ENCODE results near the gene CSTB. TPM values are rescaled to one million over a fixed set of nuclear protein-coding genes. Genes with fewer than 3 reads are reported as not detected.

The CSTB gene
- total and polyA plus RNA-seq, 8 donors, result 0.58 to 403 (median 25.5) TPM

DNA sequence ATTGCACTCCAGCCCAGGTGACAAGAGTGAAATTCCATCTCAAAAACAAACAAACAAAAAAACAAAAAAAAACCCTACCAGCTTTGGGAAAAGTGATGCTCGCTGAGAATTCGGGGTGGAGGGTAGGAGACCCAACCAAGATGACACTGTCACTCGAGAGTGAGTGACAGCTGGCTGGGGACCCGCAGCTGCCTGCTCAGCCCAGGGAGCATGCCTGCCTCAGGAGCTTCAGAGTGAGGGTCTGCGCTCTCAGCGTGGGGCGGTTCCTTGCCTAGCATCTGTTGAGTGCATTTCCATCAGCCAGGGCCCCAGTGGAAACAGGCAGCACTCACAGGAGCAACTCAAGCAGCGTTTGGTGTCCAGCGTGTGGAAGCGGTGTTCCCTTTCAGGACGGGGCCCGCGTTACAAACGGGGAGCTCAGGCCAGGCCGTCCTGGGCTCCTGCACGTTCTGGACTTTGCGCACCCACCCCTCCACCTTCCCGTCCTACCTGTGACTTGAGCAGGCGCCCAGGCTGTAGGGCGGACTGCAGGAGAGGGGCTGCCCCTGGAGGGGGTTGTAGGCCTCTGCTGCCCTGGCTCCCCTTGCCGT is 5.9 kb downstream of the CSTB start:
- H3K4me1 ChIP-seq, result peaks cover 20 to 44% (median 33%) of the 10 kb centered on the region in 4 donors
- DNase-seq, result no peak
- H3K9me3 ChIP-seq, result no peaks in the 10 kb centered on the region
- WGBS, 5 donors, result 82 to 93% (median 91%) methylated on average over 13 to 21 of the region's 21 CpGs
- H3K27me3 ChIP-seq, result no peaks in the 10 kb centered on the region
- no peak for TF ChIP-seq POLR2A (IDR thresholded peaks at IDR 0.05)
- TF ChIP-seq, protein P1, sequence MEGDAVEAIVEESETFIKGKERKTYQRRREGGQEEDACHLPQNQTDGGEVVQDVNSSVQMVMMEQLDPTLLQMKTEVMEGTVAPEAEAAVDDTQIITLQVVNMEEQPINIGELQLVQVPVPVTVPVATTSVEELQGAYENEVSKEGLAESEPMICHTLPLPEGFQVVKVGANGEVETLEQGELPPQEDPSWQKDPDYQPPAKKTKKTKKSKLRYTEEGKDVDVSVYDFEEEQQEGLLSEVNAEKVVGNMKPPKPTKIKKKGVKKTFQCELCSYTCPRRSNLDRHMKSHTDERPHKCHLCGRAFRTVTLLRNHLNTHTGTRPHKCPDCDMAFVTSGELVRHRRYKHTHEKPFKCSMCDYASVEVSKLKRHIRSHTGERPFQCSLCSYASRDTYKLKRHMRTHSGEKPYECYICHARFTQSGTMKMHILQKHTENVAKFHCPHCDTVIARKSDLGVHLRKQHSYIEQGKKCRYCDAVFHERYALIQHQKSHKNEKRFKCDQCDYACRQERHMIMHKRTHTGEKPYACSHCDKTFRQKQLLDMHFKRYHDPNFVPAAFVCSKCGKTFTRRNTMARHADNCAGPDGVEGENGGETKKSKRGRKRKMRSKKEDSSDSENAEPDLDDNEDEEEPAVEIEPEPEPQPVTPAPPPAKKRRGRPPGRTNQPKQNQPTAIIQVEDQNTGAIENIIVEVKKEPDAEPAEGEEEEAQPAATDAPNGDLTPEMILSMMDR (IDR thresholded peaks at IDR 0.05), result no peak
- TF ChIP-seq EP300 (IDR thresholded peaks at IDR 0.05), result no peak
- TF ChIP-seq POLR2AphosphoS5 (IDR thresholded peaks at IDR 0.05), result no peak
- H3K27ac ChIP-seq, result no peak overlapping the region
- H3K4me3 ChIP-seq, result no peak overlapping the region
- intact Hi-C loops (cut with DNase I; ENCODE audit: low total_unique reads), result no loop called here
- H3K36me3 ChIP-seq, result peaks cover 14 to 25% (median 21%) of the 10 kb centered on the region in 4 donors

DNA sequence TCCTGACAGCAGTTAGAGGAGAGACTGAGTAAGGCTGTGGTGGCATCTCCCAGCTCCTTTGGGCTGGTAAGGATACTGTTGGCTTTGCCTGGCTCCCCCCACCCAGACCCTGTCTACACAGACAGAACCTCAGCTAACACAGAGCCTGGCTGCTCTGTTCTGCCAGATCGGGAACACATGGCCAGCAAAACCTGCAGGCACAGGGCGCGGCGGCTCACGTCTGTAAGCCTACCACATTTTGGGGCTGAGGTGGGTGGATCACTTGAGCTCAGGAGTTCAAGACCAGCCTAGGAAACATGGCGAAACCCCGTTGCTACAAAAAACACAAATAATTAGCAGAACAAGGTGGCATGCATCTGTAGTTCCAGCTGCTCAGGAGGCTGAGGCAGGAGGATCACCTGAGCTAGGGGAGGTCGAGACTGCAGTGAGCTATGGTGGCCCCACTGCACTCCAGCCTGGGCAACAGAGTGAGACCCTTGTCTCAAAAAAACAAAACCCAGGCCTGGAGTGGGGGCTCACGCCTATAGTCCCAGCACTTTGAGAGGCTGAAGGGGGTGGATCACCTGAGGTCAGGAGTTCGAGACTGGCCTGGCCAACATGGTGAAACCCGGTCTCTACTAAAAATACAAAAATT is 6.7 kb downstream of the CSTB start:
- Histone ChIP-seq H3K9me3 (no peaks in the 10 kb centered on the region), H3K27ac (no peak overlapping the region), H3K36me3 (peaks cover 14 to 23% (median 19%) of the 10 kb centered on the region in 4 donors), H3K4me3 (no peak overlapping the region), H3K4me1 (peaks cover 12 to 37% (median 26%) of the 10 kb centered on the region in 4 donors), H3K27me3 (no peaks in the 10 kb centered on the region)
- TF ChIP-seq, protein P1 (IDR thresholded peaks at IDR 0.05), result no peak
- no peak for DNase-seq
- WGBS, 5 donors, result 92 to 93% (median 93%) methylated on average over 7 to 11 of the region's 11 CpGs
- intact Hi-C loops (cut with DNase I; ENCODE audit: low total_unique reads), result loop anchor here (5.0 kb wide), 1 partner anchor 37 kb away; no protein-coding TSS in a partner anchor

DNA sequence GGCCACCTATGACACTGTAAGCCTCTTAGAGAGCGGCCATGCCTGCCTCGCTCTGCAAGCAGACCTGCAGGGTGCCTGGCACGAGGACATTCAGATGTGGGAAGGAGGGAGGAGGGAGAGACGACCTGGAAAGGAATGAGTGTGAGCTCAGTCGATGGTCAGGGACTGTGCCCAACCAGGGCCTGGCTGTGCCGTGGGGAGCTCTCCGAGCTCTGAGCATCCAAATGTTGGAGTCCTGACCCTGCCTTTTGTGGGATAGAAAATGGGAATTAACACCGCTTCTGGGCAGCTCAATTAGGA is 7.3 kb downstream of the CSTB start:
- peaks cover 11 to 30% (median 22%) of the 10 kb centered on the region in 4 donors for H3K4me1 ChIP-seq
- TF ChIP-seq POLR2A (IDR thresholded peaks at IDR 0.05) (no peak), POLR2AphosphoS5 (IDR thresholded peaks at IDR 0.05) (no peak), EP300 (IDR thresholded peaks at IDR 0.05) (no peak)
- TF ChIP-seq, protein P1 (IDR thresholded peaks at IDR 0.05), result no peak
- no peak overlapping the region for H3K4me3 ChIP-seq
- H3K27me3 ChIP-seq, result no peaks in the 10 kb centered on the region
- peaks cover 10 to 18% (median 13%) of the 10 kb centered on the region in 4 donors for H3K36me3 ChIP-seq
- intact Hi-C loops (cut with DNase I; ENCODE audit: low total_unique reads), result loop anchor here (5.0 kb wide), 1 partner anchor 37 kb away; no protein-coding TSS in a partner anchor
- no peak for DNase-seq
- 60 to 73% (median 69%) methylated on average over 8 of the region's 8 CpGs for WGBS, 5 donors
- peak overlapping the region in 4 of 5 donors; percentile 64 to 81 (median 70) for H3K27ac ChIP-seq
- H3K9me3 ChIP-seq, result no peaks in the 10 kb centered on the region

- TF ChIP-seq EP300 (IDR thresholded peaks at IDR 0.05), result no peak
- TF ChIP-seq POLR2A (IDR thresholded peaks at IDR 0.05), result no peak
- TF ChIP-seq, protein P1 (IDR thresholded peaks at IDR 0.05), result no peak
- TF ChIP-seq POLR2AphosphoS5 (IDR thresholded peaks at IDR 0.05), result peak in 2 of 3 donors; percentile 33 to 69
- 39 to 56% (median 43%) methylated on average over 19 to 34 of the region's 34 CpGs for WGBS, 5 donors
- peaks cover 11 to 29% (median 22%) of the 10 kb centered on the region in 4 donors for H3K4me1 ChIP-seq
- no peaks in the 10 kb centered on the region for H3K27me3 ChIP-seq
- H3K36me3 ChIP-seq, result peaks cover 5 to 18% (median 9%) of the 10 kb centered on the region in 4 donors
- intact Hi-C loops (cut with DNase I; ENCODE audit: low total_unique reads), result loop anchor here (5.0 kb wide), 1 partner anchor 36 kb away; no protein-coding TSS in a partner anchor
- no peaks in the 10 kb centered on the region for H3K9me3 ChIP-seq
- peak; percentile 74 to 92 for DNase-seq
- H3K27ac ChIP-seq, result peak overlapping the region; percentile 64 to 81 (median 73)
- no peak overlapping the region for H3K4me3 ChIP-seq
Observed at GRCh38 chr21:43767984-43768867, 7.9 kb downstream of the CSTB start.

Measured in stomach (tissue), 9 donors.